GM21528 (cell line): ENCODE data around the gene PDIA2.
"Not testable (repeated sequence)": the region's sequence is repeated elsewhere in the genome, so short reads cannot be mapped to it uniquely, and the experiment has no call there.

ENCODE experiments used
- ATAC-seq: cut with Tn5 transposase; IDR thresholded peaks from one replicate; pipeline ENCODE4 v1.9.1; 2021; ENCODE audit warnings: mild to moderate bottlenecking, moderate library complexity; ENCODE audit not compliant: unreplicated experiment, low FRiP score

The PDIA2 gene

GRCh38 chr16:324451-325334 is 41.7 kb downstream of the PDIA2 start:
- no peak for ATAC-seq

- ATAC-seq = no peak
These were observed 42.6 kb downstream of the PDIA2 start for GRCh38 chr16:325375-326145.

- ATAC-seq = no peak
These were observed 47.8 kb downstream of the PDIA2 start for GRCh38 chr16:330741-331140.

GRCh38 chr16:331181-331814 is 48.3 kb downstream of the PDIA2 start:
- not testable (repeated sequence) for ATAC-seq

DNA sequence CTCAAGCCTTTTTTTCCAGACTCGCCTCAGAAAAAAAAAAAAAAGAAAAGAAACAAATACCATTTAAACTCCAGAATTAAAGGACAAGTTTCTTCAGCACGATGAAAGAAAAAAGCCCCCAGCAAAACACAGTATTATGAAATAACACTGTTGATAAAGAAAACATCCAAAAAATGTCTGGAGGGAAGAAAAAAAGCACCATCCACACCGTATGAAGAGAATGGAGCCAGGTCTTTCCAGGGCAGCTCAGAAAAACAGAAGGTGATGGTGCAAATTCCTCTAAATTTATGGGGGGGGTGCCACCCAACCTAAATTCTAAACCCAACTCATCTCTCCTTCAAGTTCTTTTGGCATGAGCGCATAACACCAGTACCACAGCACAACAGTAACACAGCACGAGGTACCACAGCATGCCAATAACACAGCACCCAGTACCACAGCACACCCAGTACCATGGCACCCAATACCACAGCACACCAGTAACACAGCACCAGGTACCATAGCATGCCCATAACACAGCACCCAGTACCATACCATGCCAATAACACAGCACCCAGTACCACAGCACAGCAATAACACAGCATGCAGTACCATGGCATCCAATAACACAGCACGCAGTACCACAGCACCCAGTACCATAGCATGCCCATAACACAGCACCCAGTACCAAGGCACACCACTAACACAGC is 50.6 kb downstream of the PDIA2 start:
- no peak for ATAC-seq

GRCh38 chr16:334164-334832 is 51.3 kb downstream of the PDIA2 start:
- ATAC-seq = not testable (repeated sequence)

GRCh38 chr16:334861-335632 is 52.1 kb downstream of the PDIA2 start:
- not testable (repeated sequence) for ATAC-seq

DNA sequence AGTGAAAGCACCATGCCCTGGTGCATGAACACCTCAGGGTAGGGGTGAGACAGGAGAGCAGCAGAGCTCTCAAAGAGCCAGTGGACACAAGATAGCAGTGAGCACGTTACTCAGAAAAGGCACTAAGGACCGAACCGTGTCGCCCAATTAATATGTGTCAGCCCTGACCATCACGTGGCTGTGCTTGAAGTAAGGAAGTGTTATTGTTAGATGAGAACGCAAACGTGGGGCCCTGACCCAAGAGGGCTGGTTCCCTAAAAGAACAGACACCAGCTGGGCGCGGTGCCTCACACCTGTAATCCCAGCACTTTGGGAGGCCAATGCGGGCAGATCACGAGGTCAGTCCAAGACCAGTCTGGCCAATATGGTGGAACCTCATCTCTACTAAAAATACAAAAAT is 53.3 kb downstream of the PDIA2 start:
- ATAC-seq = no peak
